Neural crest cell (in vitro differentiated cells): Measurements from ENCODE around the gene PKIB. TPM values are rescaled to one million over a fixed set of nuclear protein-coding genes. Genes with fewer than 3 reads are reported as not detected.
A peak's percentile ranks its signal among the peaks of the same experiment; 100 is the strongest.

Source experiments
- DNase-seq: peaks from one replicate; pipeline ENCODE4 v3.0.0; 2021; ENCODE audit warnings: low read depth, mixed read lengths, low spot score
- H3K27ac Mint-ChIP-seq: one replicate; pipeline ENCODE4 v1.8.0; 2021; ENCODE audit warnings: mild to moderate bottlenecking, mixed read lengths; ENCODE audit not compliant: unreplicated experiment
- H3K27me3 Mint-ChIP-seq: 2 replicates; pipeline ENCODE4 v1.8.0; 2021; ENCODE audit warnings: low read depth, mild to moderate bottlenecking, mixed read lengths
- H3K36me3 Mint-ChIP-seq: 2 replicates; pipeline ENCODE4 v1.8.0; 2021; ENCODE audit warnings: low read depth, mild to moderate bottlenecking, mixed read lengths
- H3K4me1 Mint-ChIP-seq: 2 replicates; pipeline ENCODE4 v1.8.0; 2021; ENCODE audit warnings: mixed read lengths
- H3K4me3 Mint-ChIP-seq: one replicate; pipeline ENCODE4 v1.8.0; 2021; ENCODE audit warnings: mild to moderate bottlenecking, mixed read lengths
- H3K9me3 Mint-ChIP-seq: 2 replicates; pipeline ENCODE4 v1.8.0; 2021; ENCODE audit warnings: mixed read lengths
- total RNA-seq: library from RNA; stranded (reverse); gene quantifications from 2 replicates; pipeline ENCODE4 v1.2.1, GENCODE V29; 2021
- TF ChIP-seq, protein P1 (sequence below): fragments of 200-600 bp; sonication (generic); conservative IDR thresholded peaks from 2 replicates; pipeline ENCODE4 v1.5.0; 2021; ENCODE audit warnings: antibody characterized with exemption, mild to moderate bottlenecking

The PKIB gene
- total RNA-seq, 1 donor from 2014 or later, result 86.4 TPM

DNA sequence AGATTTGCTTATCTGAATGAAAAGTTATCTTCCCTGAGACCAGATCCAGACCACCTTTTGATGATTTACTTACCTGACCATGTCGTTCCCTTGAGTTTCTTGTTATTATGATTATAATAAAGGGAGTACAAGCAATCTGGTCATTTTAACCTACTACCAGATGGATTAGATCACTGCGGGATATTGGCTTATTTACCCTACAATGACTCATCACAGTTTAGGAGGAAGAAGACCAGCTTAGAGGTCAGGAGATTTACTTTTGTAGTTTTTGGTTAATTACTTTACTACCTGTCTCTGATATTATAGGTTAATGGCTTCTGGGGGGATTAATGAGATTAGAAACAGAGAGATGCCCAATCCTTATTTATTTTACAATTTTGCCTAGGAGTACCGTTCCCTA, 10.7 kb downstream of the PKIB start:
- Mint-ChIP-seq H3K27ac (no peak overlapping the region), H3K27me3 (no peaks in the 10 kb centered on the region), H3K36me3 (peaks cover 7% of the 10 kb centered on the region), H3K9me3 (peaks cover 4% of the 10 kb centered on the region), H3K4me1 (peaks cover 23% of the 10 kb centered on the region), H3K4me3 (no peak overlapping the region)
- DNase-seq, result no peak
- TF ChIP-seq, protein P1, sequence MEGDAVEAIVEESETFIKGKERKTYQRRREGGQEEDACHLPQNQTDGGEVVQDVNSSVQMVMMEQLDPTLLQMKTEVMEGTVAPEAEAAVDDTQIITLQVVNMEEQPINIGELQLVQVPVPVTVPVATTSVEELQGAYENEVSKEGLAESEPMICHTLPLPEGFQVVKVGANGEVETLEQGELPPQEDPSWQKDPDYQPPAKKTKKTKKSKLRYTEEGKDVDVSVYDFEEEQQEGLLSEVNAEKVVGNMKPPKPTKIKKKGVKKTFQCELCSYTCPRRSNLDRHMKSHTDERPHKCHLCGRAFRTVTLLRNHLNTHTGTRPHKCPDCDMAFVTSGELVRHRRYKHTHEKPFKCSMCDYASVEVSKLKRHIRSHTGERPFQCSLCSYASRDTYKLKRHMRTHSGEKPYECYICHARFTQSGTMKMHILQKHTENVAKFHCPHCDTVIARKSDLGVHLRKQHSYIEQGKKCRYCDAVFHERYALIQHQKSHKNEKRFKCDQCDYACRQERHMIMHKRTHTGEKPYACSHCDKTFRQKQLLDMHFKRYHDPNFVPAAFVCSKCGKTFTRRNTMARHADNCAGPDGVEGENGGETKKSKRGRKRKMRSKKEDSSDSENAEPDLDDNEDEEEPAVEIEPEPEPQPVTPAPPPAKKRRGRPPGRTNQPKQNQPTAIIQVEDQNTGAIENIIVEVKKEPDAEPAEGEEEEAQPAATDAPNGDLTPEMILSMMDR, result no peak

GRCh38 chr6:122621638-122622037, 11.4 kb downstream of the PKIB start:
- Mint-ChIP-seq H3K27me3 (no peaks in the 10 kb centered on the region), H3K4me3 (no peak overlapping the region), H3K27ac (no peak overlapping the region), H3K36me3 (peaks cover 3% of the 10 kb centered on the region), H3K9me3 (no peaks in the 10 kb centered on the region), H3K4me1 (peaks cover 23% of the 10 kb centered on the region)
- TF ChIP-seq, protein P1, result no peak
- DNase-seq, result no peak

GRCh38 chr6:122622479-122622878, 12.3 kb downstream of the PKIB start:
- H3K27ac Mint-ChIP-seq, result peak overlapping the region; percentile 35
- no peak for DNase-seq

GRCh38 chr6:122623279-122623678, 13.1 kb downstream of the PKIB start:
- H3K36me3 Mint-ChIP-seq, result peaks cover 8% of the 10 kb centered on the region
- TF ChIP-seq, protein P1, result no peak
- H3K27ac Mint-ChIP-seq, result no peak overlapping the region
- H3K9me3 Mint-ChIP-seq, result no peaks in the 10 kb centered on the region
- peaks cover 23% of the 10 kb centered on the region for H3K4me1 Mint-ChIP-seq
- H3K27me3 Mint-ChIP-seq, result no peaks in the 10 kb centered on the region
- no peak overlapping the region for H3K4me3 Mint-ChIP-seq
- DNase-seq, result no peak

More at GRCh38 chr6:122622479-122622878, 12.3 kb downstream of the PKIB start:
- peaks cover 23% of the 10 kb centered on the region for H3K4me1 Mint-ChIP-seq
- no peaks in the 10 kb centered on the region for H3K9me3 Mint-ChIP-seq
- no peaks in the 10 kb centered on the region for H3K27me3 Mint-ChIP-seq
- TF ChIP-seq, protein P1, result no peak
- peaks cover 7% of the 10 kb centered on the region for H3K36me3 Mint-ChIP-seq
- peak overlapping the region; percentile 18 for H3K4me3 Mint-ChIP-seq

- H3K36me3 Mint-ChIP-seq, result peaks cover 14% of the 10 kb centered on the region
- no peak overlapping the region for H3K27ac Mint-ChIP-seq
- DNase-seq, result no peak
- H3K4me1 Mint-ChIP-seq, result peaks cover 23% of the 10 kb centered on the region
- no peaks in the 10 kb centered on the region for H3K9me3 Mint-ChIP-seq
- no peaks in the 10 kb centered on the region for H3K27me3 Mint-ChIP-seq
- H3K4me3 Mint-ChIP-seq, result no peak overlapping the region
- TF ChIP-seq, protein P1, result no peak
Measured at GRCh38 chr6:122624853-122625252, 14.6 kb downstream of the PKIB start.

DNA sequence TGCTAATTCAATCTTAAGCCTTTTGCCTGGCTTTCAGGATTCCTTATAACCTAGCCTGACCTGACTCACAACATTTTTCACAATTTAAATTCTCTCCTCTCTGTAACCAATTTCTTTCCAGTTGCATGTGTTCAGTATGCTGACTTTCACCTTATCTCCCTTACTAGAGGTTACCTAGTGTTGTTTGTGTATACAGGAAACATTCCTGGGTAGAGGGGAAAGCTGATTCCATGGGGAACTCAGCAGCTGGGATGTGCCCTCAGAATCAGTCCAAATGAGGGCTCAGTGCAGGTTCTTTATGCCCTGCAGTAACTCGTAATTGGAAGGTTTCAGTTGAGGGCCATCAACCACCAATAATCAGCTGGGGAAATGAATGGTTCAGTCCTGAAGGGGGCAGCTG, 18.5 kb downstream of the PKIB start:
- Mint-ChIP-seq H3K27me3 (no peaks in the 10 kb centered on the region), H3K9me3 (no peaks in the 10 kb centered on the region), H3K4me1 (no peaks in the 10 kb centered on the region), H3K36me3 (peaks cover 14% of the 10 kb centered on the region), H3K27ac (no peak overlapping the region), H3K4me3 (no peak overlapping the region)
- TF ChIP-seq, protein P1, result no peak
- no peak for DNase-seq
